Upper lobe of right lung (tissue), 1 donor: ENCODE measurements around the gene DLK2. TPM values are rescaled to one million over a fixed set of nuclear protein-coding genes. Genes with fewer than 3 reads are reported as not detected.
"Not testable (repeated sequence)": the region's sequence is repeated elsewhere in the genome, so short reads cannot be mapped to it uniquely, and the experiment has no call there.

ENCODE experiments used
- ATAC-seq: fragments of 200-7000 bp; cut with Tn5 transposase; one replicate; pipeline ENCODE4 v1.9.1; 2020; ENCODE audit warnings: mild to moderate bottlenecking, moderate library complexity
- DNase-seq: peaks from one replicate; pipeline ENCODE4 v3.0.0-alpha.2; 2020
- H3K27ac ChIP-seq: fragments of 200-600 bp; one replicate; pipeline ENCODE4 v1.8.0; 2022
- H3K27me3 ChIP-seq: fragments of 200-600 bp; one replicate; pipeline ENCODE4 v1.8.0; 2022; ENCODE audit warnings: mild to moderate bottlenecking
- H3K36me3 ChIP-seq: fragments of 200-600 bp; one replicate; pipeline ENCODE4 v1.8.0; 2022
- H3K4me1 ChIP-seq: fragments of 200-600 bp; one replicate; pipeline ENCODE4 v1.8.0; 2022
- H3K4me3 ChIP-seq: fragments of 200-600 bp; one replicate; pipeline ENCODE4 v1.8.0; 2022; ENCODE audit warnings: mild to moderate bottlenecking
- H3K9me3 ChIP-seq: fragments of 200-600 bp; one replicate; pipeline ENCODE4 v1.8.0; 2022
- CTCF ChIP-seq: fragments of 200-600 bp; IDR thresholded peaks from one replicate; pipeline ENCODE4 v1.8.0; 2022; ENCODE audit warnings: antibody characterized with exemption
- intact Hi-C: fragments of 100-400 bp; cut with DNase I; formaldehyde crosslinking; loops from one replicate; pipeline ENCODE4 v1.11.0; 2022
- total RNA-seq: library from RNA; stranded (reverse); fragmentation: NEBNext Ultra II Directional; extraction: Animal tissue kit (Norgen Biotek cat#: 25700); gene quantifications from one replicate; pipeline ENCODE4 v1.2.1, GENCODE V29; 2021
- donor health status: DM: no; HTN: yes; CAD: no; lungs with severe emphysema.

Gene DLK2
- total RNA-seq, 1 donor from 2014 or later: 0.23 TPM

DNA sequence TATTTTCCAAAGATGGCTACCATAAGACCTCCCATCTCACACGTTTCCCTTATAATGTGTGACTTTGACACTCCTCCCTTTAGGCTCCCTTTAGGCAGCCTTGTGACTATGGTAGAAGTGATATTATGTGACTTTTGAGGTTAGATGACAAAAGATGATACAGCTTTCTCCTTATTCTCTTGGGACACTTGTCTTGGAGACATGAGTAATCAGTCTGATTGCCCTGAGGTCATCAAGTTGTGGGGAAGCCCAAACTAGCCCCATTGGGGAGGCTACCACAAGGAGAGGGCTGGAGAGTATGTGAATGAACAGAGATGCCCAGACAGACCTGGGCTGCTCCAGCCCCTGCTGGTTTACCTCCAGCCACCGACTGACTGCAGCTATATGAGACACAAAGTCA is 10.6 kb upstream of the DLK2 start:
- no peaks in the 10 kb centered on the region for H3K36me3 ChIP-seq
- H3K9me3 ChIP-seq: no peaks in the 10 kb centered on the region
- DNase-seq: no peak
- no peaks in the 10 kb centered on the region for H3K4me1 ChIP-seq
- H3K27ac ChIP-seq: no peak overlapping the region
- peaks cover 26% of the 10 kb centered on the region for H3K27me3 ChIP-seq
- TF ChIP-seq CTCF: no peak
- intact Hi-C loops: no loop called here
- H3K4me3 ChIP-seq: no peak overlapping the region
- ATAC-seq: no peak

DNA sequence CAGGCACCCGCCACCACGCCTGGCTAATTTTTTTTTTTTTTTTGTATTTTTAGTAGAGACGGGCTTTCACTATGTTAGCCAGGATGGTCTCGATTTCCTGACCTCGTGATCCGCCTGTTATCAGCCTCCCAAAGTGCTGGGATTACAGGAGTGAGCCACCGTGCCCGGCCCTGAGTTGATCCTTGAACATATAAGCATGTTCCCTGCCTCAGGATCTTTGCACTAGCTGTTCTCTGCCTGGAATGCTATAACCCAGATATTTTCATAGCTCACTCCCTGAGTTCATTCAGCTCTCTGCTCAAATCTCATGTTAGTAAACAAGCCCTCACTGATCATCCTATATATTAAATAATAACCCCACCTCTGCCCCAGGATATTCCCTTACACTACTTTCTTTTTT is 9.0 kb upstream of the DLK2 start:
- intact Hi-C loops: no loop called here
- Histone ChIP-seq H3K4me1 (no peaks in the 10 kb centered on the region), H3K9me3 (no peaks in the 10 kb centered on the region), H3K27ac (no peak overlapping the region), H3K4me3 (no peak overlapping the region), H3K36me3 (no peaks in the 10 kb centered on the region), H3K27me3 (peaks cover 24% of the 10 kb centered on the region)
- DNase-seq: no peak
- ATAC-seq: no peak
- TF ChIP-seq CTCF: no peak

GRCh38 chr6:43461936-43462335 is 6.6 kb upstream of the DLK2 start:
- TF ChIP-seq CTCF: no peak
- ATAC-seq: no peak
- intact Hi-C loops: no loop called here
- Histone ChIP-seq H3K27me3 (peaks cover 33% of the 10 kb centered on the region), H3K27ac (no peak overlapping the region), H3K9me3 (no peaks in the 10 kb centered on the region), H3K4me3 (no peak overlapping the region), H3K36me3 (no peaks in the 10 kb centered on the region), H3K4me1 (no peaks in the 10 kb centered on the region)
- DNase-seq: no peak

- Histone ChIP-seq H3K4me3 (no peak overlapping the region), H3K27ac (no peak overlapping the region), H3K27me3 (peaks cover 35% of the 10 kb centered on the region), H3K4me1 (peaks cover 4% of the 10 kb centered on the region), H3K36me3 (no peaks in the 10 kb centered on the region), H3K9me3 (no peaks in the 10 kb centered on the region)
- TF ChIP-seq CTCF: no peak
- no peak for DNase-seq
- no peak for ATAC-seq
- intact Hi-C loops: no loop called here
These were observed 4.7 kb upstream of the DLK2 start for GRCh38 chr6:43460032-43460431.

DNA sequence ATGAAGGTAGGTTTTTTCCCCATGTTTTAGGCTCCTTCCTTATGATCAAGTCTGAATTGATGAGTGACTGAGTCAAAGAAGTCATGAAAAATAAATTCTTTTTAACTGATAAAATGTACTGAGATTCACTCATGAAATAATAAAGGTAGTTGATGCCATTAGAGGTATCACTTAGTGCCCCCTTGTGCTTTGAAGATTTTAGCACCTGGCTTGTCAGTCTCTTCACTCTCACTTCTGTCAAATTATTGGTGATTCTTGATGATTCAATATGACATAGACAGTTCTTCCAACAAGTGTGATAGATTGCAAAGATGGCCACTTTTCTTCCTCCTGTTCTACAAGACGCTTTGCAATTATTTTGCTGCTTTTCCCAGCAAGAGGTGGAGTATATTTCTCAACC is 4.2 kb upstream of the DLK2 start:
- no peak for ATAC-seq
- Histone ChIP-seq H3K36me3 (no peaks in the 10 kb centered on the region), H3K4me3 (no peak overlapping the region), H3K4me1 (peaks cover 4% of the 10 kb centered on the region), H3K27me3 (peaks cover 35% of the 10 kb centered on the region), H3K9me3 (no peaks in the 10 kb centered on the region), H3K27ac (no peak overlapping the region)
- no peak for TF ChIP-seq CTCF
- intact Hi-C loops: loop anchor here (10.0 kb wide), 1 partner anchor 45 kb away; no protein-coding TSS in a partner anchor
- no peak for DNase-seq

- not testable (repeated sequence) for ATAC-seq, H3K4me3 ChIP-seq, H3K4me1 ChIP-seq, H3K36me3 ChIP-seq, H3K9me3 ChIP-seq, DNase-seq, H3K27ac ChIP-seq
- H3K27me3 ChIP-seq: peaks cover 29% of the 10 kb centered on the region
- intact Hi-C loops: loop anchor here (10.0 kb wide), 1 partner anchor 47 kb away; no protein-coding TSS in a partner anchor
These were observed 2.8 kb upstream of the DLK2 start for GRCh38 chr6:43458154-43458553.
